DOHH2 (cell line): ENCODE data around the gene L3MBTL2.

Experiments used
- H3F3A ChIP-seq: fragments of 200-600 bp; sonication (generic), shearing (Covaris generic); 2 replicates; pipeline ENCODE4 v1.6.0; 2016; ENCODE audit warnings: antibody characterized with exemption, mild to moderate bottlenecking; ENCODE audit not compliant: control insufficient read depth, insufficient read depth
- H3K27ac ChIP-seq: fragments of 200-600 bp; sonication (generic); 2 replicates; pipeline ENCODE4 v1.5.1; 2014; ENCODE audit warnings: low read depth, mild to moderate bottlenecking, low read length, moderate library complexity
- H3K27me3 ChIP-seq: fragments of 200-600 bp; sonication (generic); 2 replicates; pipeline ENCODE4 v1.6.1; 2014; ENCODE audit warnings: mild to moderate bottlenecking, low read length, mixed read lengths; ENCODE audit not compliant: control insufficient read depth
- H3K36me3 ChIP-seq: fragments of 200-600 bp; sonication (generic); 2 replicates; pipeline ENCODE4 v1.6.1; 2014; ENCODE audit warnings: mild to moderate bottlenecking, low read length, moderate library complexity, mixed read lengths; ENCODE audit not compliant: control insufficient read depth
- H3K4me1 ChIP-seq: fragments of 200-600 bp; sonication (generic); 2 replicates; pipeline ENCODE4 v1.6.1; 2014; ENCODE audit warnings: mild to moderate bottlenecking, low read length, mixed read lengths; ENCODE audit not compliant: control insufficient read depth
- H3K4me2 ChIP-seq: fragments of 200-600 bp; sonication (generic); 2 replicates; pipeline ENCODE4 v1.6.0; 2014; ENCODE audit warnings: mild to moderate bottlenecking, low read length, moderate library complexity
- H3K4me3 ChIP-seq: fragments of 200-600 bp; sonication (generic); 2 replicates; pipeline ENCODE4 v1.5.1; 2014; ENCODE audit warnings: mild to moderate bottlenecking, low read length, mixed read lengths
- H3K79me2 ChIP-seq: fragments of 200-600 bp; sonication (generic); 2 replicates; pipeline ENCODE4 v1.6.1; 2014; ENCODE audit warnings: mild to moderate bottlenecking, low read length, mixed read lengths; ENCODE audit not compliant: control insufficient read depth
- H3K9me2 ChIP-seq: fragments of 200-600 bp; sonication (generic); replicated peaks from 2 replicates; pipeline ENCODE4 v1.6.1; 2014; ENCODE audit warnings: mild to moderate bottlenecking, low read length, mixed read lengths; ENCODE audit not compliant: control insufficient read depth
- H3K9me3 ChIP-seq: fragments of 200-600 bp; sonication (generic); 2 replicates; pipeline ENCODE4 v1.6.1; 2014; ENCODE audit warnings: antibody characterized with exemption, low read length, mixed read lengths; ENCODE audit not compliant: control insufficient read depth, insufficient read depth
- H4K20me1 ChIP-seq: fragments of 200-600 bp; sonication (generic); 2 replicates; pipeline ENCODE4 v1.6.0; 2014; ENCODE audit warnings: low read depth, mild to moderate bottlenecking, antibody characterized with exemption, low read length, moderate library complexity; ENCODE audit not compliant: control insufficient read depth, insufficient read depth
- EZH2phosphoT487 ChIP-seq: fragments of 200-600 bp; sonication (generic); IDR thresholded peaks from 2 replicates; pipeline ENCODE4 v1.6.1; 2017; ENCODE audit warnings: borderline replicate concordance, mild to moderate bottlenecking, antibody characterized with exemption, low read length, moderate library complexity, mixed read lengths
- TF ChIP-seq, protein P1 (sequence below): fragments of 200-600 bp; sonication (generic); IDR thresholded peaks from one replicate; pipeline ENCODE4 v1.5.1; 2014; ENCODE audit warnings: antibody characterized with exemption, mild to moderate bottlenecking, low read depth, low read length; ENCODE audit not compliant: poor library complexity, severe bottlenecking

Gene L3MBTL2

DNA sequence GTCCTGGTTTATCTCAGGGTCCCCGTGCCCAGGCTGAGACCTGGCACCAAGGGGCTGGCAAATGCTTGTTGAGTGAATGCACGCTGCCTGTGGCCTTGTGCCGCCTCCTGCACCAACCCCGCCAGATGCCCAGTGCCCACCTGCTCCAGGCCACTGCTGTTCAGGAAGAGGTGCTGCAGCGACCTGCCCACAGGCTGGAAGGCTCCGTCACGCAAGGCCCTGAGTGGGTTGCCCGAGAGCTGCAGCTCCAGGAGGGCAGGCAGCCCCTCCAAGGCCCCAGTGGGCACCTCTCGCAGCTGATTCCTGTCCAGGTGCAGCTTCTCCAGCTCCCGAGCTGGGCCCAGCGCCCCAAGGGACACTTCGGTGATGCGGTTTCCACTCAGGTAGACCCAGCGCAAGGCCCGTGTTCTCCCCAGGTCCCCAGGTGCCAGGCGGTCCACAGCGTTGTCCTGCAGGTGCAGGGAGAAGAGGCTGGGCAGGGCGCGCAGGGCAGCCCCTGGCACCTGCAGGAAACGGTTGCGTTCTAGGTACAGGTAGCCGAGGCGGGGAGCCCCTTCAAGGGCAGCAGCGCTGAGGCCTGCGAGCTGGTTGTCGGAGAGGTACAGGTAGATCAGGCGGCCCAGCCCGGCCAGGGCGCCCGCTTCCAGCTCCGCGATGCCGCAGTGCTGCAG, 32.1 kb downstream of the L3MBTL2 start:
- H3K36me3 ChIP-seq, result no peaks in the 10 kb centered on the region
- H3K9me2 ChIP-seq, result no peaks in the 10 kb centered on the region
- peaks cover 3% of the 10 kb centered on the region; the same call in 1 of the 2 replicates for H4K20me1 ChIP-seq
- H3K4me1 ChIP-seq, result peaks cover 12% of the 10 kb centered on the region
- H3K9me3 ChIP-seq, result no peaks in the 10 kb centered on the region
- H3K27me3 ChIP-seq, result peaks cover 5% of the 10 kb centered on the region
- H3K27ac ChIP-seq, result no peak overlapping the region
- H3K4me2 ChIP-seq, result peak overlapping the region; percentile 72
- H3F3A ChIP-seq, result no peaks in the 10 kb centered on the region
- H3K79me2 ChIP-seq, result no peaks in the 10 kb centered on the region
- TF ChIP-seq, protein P1, sequence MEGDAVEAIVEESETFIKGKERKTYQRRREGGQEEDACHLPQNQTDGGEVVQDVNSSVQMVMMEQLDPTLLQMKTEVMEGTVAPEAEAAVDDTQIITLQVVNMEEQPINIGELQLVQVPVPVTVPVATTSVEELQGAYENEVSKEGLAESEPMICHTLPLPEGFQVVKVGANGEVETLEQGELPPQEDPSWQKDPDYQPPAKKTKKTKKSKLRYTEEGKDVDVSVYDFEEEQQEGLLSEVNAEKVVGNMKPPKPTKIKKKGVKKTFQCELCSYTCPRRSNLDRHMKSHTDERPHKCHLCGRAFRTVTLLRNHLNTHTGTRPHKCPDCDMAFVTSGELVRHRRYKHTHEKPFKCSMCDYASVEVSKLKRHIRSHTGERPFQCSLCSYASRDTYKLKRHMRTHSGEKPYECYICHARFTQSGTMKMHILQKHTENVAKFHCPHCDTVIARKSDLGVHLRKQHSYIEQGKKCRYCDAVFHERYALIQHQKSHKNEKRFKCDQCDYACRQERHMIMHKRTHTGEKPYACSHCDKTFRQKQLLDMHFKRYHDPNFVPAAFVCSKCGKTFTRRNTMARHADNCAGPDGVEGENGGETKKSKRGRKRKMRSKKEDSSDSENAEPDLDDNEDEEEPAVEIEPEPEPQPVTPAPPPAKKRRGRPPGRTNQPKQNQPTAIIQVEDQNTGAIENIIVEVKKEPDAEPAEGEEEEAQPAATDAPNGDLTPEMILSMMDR, result no peak
- TF ChIP-seq EZH2phosphoT487, result no peak
- H3K4me3 ChIP-seq, result peak overlapping the region; percentile 65

DNA sequence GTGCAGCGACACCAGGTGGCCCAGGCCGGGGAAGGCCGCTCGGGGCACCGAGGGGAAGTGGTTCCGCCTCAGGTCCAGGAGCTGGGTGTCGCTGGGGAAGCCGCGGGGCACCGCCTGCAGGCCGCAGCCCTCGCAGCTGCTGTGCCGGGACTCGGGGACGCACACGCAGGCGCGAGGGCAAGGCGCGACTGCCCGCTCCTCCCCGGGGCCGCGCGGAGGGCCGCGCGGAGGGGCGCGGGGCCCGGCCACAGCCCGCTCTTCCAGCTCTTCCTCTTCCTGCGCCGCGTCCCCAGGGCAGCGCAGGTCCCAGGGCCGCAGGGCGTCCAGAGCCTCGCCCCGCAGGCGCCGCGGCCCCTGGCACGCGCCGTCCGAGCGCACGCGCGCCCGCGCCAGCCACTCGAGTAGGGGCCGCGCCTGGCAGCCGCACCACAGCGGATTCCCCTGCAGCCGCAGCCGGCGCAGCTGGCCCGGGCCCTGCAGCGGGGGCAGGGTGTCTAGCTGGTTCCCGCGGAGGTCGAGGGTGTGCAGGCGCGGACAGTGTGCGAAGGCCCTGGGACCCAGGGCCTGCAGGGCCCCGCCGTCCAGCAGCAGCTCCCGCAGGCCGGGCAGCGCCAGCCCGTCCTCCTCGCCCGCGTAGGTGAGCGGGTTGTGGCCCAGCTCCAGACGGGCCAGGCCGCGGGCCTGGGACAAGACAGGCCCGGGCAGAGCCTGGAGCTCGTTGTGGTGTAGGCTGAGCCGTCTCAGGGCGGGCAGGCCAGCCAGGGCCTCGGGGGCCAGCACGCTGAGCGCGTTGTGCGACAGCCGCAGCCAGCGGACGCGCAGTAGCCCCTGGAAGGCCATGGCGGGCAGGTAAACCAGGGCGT, 32.8 kb downstream of the L3MBTL2 start:
- Histone ChIP-seq H3K79me2 (no peaks in the 10 kb centered on the region), H3K9me3 (no peaks in the 10 kb centered on the region), H4K20me1 (peaks cover under 1% of the 10 kb centered on the region; the same call in 1 of the 2 replicates), H3K27ac (no peak overlapping the region), H3F3A (no peaks in the 10 kb centered on the region), H3K4me2 (peak overlapping the region; percentile 72), H3K36me3 (no peaks in the 10 kb centered on the region), H3K4me3 (peak overlapping the region; percentile 65), H3K4me1 (peaks cover 12% of the 10 kb centered on the region), H3K9me2 (no peaks in the 10 kb centered on the region), H3K27me3 (peaks cover 5% of the 10 kb centered on the region)
- TF ChIP-seq, protein P1, result peak; percentile 82
- TF ChIP-seq EZH2phosphoT487, result no peak

DNA sequence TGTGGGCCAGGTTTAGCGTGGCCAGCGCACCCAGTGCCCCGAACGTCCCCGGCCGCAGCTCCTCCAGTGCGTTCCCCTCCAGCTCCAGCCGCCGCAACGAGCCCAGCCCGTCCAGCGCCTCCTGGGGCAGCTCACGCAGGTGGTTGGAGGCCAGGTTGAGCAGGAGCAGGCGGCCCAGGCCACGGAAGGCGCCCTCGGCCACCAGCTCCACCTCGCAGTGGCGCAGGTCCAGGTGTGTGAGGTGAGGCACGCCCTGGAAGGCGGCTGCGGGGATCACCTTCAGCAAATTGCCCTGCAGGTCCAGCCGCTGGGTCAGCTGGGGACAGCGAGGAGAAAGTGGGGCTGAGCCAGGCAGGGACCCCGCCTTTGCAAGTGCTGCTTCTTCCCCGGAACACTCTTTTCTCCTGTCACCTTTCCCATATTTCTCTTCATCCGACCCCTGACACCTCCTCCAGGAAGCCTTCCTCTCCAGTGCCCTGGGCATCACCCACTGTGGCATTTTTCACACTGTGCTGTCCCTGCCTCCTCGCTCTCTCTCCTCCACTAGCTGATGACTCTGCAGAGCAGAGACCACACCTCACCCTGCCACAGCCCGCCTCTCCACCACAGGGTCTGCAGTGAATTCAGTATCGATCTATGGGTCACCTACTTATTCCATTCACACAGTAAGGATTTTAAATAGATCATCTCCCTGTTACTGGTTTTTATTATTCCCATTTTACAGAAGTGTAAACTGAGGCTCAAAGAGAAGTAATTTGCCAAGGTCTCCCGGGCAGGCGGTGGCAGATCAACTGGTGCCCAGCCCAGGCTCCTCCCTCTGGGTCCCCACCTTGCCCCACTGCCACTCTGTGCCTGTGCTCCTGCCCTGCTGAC, 33.7 kb downstream of the L3MBTL2 start:
- H3K4me2 ChIP-seq, result peak overlapping the region; percentile 72
- H4K20me1 ChIP-seq, result no peaks in the 10 kb centered on the region
- no peaks in the 10 kb centered on the region for H3K36me3 ChIP-seq
- no peaks in the 10 kb centered on the region for H3K79me2 ChIP-seq
- no peaks in the 10 kb centered on the region for H3K9me3 ChIP-seq
- H3K27me3 ChIP-seq, result peaks cover 5% of the 10 kb centered on the region
- no peaks in the 10 kb centered on the region for H3F3A ChIP-seq
- no peak overlapping the region for H3K4me3 ChIP-seq
- H3K4me1 ChIP-seq, result peaks cover 12% of the 10 kb centered on the region
- TF ChIP-seq, protein P1, result no peak
- TF ChIP-seq EZH2phosphoT487, result no peak
- no peaks in the 10 kb centered on the region for H3K9me2 ChIP-seq
- no peak overlapping the region for H3K27ac ChIP-seq
